Lower leg skin (tissue), 3 donors: ENCODE results near the gene ADGRV1.

Source experiments
- CTCF ChIP-seq, 3 donors: fragments of 450-650 bp; IDR thresholded peaks; one replicate each; pipeline ENCODE4 v1.5.1; 2016; ENCODE audit warnings: antibody characterized with exemption in 3 of 3, mild to moderate bottlenecking in 3 of 3, moderate library complexity in 2 of 3
- POLR2A ChIP-seq, 2 donors: fragments of 450-650 bp; IDR thresholded peaks; one replicate each; pipeline ENCODE4 v1.6.1; 2016 to 2017; ENCODE audit warnings: antibody characterized with exemption in 2 of 2, mild to moderate bottlenecking in 1 of 2, moderate library complexity in 1 of 2

GRCh38 chr5:91090995-91091394, 532.4 kb downstream of the ADGRV1 start:
- no peak for TF ChIP-seq CTCF (IDR thresholded peaks at IDR 0.05)
- no peak for TF ChIP-seq POLR2A (IDR thresholded peaks at IDR 0.05)
